GM23338 (cell line): Measurements from ENCODE around the gene STK32C.

Experiments
- CREB1 ChIP-seq: fragments of 250-450 bp; sonication (Bioruptor Pico); IDR thresholded peaks from 2 replicates; pipeline ENCODE4 v1.5.0; 2020; ENCODE audit warnings: low read depth, mild to moderate bottlenecking, moderate library complexity
- CTCF ChIP-seq, 2 experiments: fragments of 200-600 bp in 1 of 2; sonication (generic) in 1 of 2; conservative IDR thresholded peaks; 2 replicates each; pipeline versions ENCODE4 v1.5.1 to v1.6.1; 2016 to 2017; ENCODE audit warnings: antibody characterized with exemption in 2 of 2, low read depth in 2 of 2, mild to moderate bottlenecking in 2 of 2, moderate library complexity in 1 of 2
- EZH2 ChIP-seq: fragments of 200-600 bp; sonication (generic); IDR thresholded peaks from one replicate; pipeline ENCODE4 v1.8.0; 2017; ENCODE audit warnings: antibody characterized with exemption, mild to moderate bottlenecking, low read depth; ENCODE audit not compliant: unreplicated experiment
- POLR2AphosphoS5 ChIP-seq: IDR thresholded peaks from 2 replicates; pipeline ENCODE4 v1.6.1; 2016; ENCODE audit warnings: antibody characterized with exemption, low read depth
- REST ChIP-seq: IDR thresholded peaks from one replicate; pipeline ENCODE4 v1.6.1; 2018; ENCODE audit warnings: antibody characterized with exemption; ENCODE audit not compliant: unreplicated experiment
- STAT1 ChIP-seq: IDR thresholded peaks from one replicate; pipeline ENCODE4 v1.6.1; 2016; ENCODE audit warnings: antibody characterized with exemption; ENCODE audit not compliant: unreplicated experiment

- TF ChIP-seq CTCF (conservative IDR thresholded peaks at IDR 0.05; ENCODE audit: low read depth in 2 of 2) (no peak), POLR2AphosphoS5 (no peak), EZH2 (no peak), STAT1 (no peak), REST (no peak), CREB1 (CRISPR knock-in tag) (no peak)
Measured at GRCh38 chr10:132246296-132246695, 61.5 kb downstream of the STK32C start.
